ENCODE measurements around the gene GAB2.

DNA sequence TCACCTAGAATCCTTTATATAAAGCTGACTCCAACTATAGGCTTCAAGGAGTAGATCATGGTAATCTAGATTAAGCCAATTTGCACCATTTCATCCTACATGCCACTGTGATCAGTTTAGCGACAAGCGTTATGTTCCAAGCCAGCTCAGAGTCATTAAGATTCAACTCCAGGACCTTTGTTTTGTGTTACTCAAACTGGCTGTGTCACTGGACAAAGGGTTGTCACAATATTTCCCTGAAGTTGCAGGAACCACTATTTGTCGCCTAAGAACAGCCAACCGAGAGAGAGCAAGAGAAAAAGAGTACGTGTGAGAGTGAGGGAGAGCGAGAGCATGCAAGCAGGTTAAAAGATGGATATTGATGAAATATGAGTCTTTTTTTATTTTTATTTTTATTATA lies 124.1 kb downstream of the GAB2 start:
- no peak for TF ChIP-seq POLR2A (IDR thresholded peaks at IDR 0.05)
- TF ChIP-seq, protein P1, sequence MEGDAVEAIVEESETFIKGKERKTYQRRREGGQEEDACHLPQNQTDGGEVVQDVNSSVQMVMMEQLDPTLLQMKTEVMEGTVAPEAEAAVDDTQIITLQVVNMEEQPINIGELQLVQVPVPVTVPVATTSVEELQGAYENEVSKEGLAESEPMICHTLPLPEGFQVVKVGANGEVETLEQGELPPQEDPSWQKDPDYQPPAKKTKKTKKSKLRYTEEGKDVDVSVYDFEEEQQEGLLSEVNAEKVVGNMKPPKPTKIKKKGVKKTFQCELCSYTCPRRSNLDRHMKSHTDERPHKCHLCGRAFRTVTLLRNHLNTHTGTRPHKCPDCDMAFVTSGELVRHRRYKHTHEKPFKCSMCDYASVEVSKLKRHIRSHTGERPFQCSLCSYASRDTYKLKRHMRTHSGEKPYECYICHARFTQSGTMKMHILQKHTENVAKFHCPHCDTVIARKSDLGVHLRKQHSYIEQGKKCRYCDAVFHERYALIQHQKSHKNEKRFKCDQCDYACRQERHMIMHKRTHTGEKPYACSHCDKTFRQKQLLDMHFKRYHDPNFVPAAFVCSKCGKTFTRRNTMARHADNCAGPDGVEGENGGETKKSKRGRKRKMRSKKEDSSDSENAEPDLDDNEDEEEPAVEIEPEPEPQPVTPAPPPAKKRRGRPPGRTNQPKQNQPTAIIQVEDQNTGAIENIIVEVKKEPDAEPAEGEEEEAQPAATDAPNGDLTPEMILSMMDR (IDR thresholded peaks at IDR 0.05), result no peak

Measured in adrenal gland (tissue), 5 donors.